Measurements from ENCODE around the gene SLC6A19.

- TF ChIP-seq, protein P1, sequence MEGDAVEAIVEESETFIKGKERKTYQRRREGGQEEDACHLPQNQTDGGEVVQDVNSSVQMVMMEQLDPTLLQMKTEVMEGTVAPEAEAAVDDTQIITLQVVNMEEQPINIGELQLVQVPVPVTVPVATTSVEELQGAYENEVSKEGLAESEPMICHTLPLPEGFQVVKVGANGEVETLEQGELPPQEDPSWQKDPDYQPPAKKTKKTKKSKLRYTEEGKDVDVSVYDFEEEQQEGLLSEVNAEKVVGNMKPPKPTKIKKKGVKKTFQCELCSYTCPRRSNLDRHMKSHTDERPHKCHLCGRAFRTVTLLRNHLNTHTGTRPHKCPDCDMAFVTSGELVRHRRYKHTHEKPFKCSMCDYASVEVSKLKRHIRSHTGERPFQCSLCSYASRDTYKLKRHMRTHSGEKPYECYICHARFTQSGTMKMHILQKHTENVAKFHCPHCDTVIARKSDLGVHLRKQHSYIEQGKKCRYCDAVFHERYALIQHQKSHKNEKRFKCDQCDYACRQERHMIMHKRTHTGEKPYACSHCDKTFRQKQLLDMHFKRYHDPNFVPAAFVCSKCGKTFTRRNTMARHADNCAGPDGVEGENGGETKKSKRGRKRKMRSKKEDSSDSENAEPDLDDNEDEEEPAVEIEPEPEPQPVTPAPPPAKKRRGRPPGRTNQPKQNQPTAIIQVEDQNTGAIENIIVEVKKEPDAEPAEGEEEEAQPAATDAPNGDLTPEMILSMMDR (IDR thresholded peaks at IDR 0.05; ENCODE audit: low read depth, low read length, missing input control): no peak
- TF ChIP-seq TAF1 (conservative IDR thresholded peaks at IDR 0.05) (no peak), NR2F2 (IDR thresholded peaks at IDR 0.05) (no peak), FOXA1 (IDR thresholded peaks at IDR 0.05) (no peak), YY1 (IDR thresholded peaks at IDR 0.05) (no peak), JUND (IDR thresholded peaks at IDR 0.05) (no peak), ATF3 (IDR thresholded peaks at IDR 0.05) (no peak), SP1 (IDR thresholded peaks at IDR 0.05) (no peak), MAX (IDR thresholded peaks at IDR 0.05) (no peak), RXRA (IDR thresholded peaks at IDR 0.05) (no peak)
These were observed 58.5 kb downstream of the SLC6A19 start for GRCh38 chr5:1259806-1260480.
